Measurements from ENCODE around the gene POU2F1.

DNA sequence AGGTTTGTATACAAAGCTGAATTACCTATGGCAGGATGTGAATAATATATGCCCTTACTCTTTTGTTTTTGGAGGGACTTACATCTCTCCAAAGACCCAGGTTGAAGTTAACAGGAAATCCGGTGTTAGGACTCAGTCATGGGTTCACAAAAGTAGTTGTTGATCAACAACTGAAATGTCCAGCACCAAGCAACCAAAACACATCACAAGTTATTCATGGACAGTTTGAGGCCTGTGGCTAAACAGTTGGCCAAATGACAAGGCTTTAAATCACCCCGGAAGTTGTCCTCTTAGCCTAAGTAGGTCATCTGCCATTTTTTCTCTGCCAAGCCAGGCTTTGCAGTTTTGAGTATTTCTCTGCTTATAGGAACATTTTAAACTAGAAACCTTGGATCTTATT, 207.7 kb downstream of the POU2F1 start:
- TF ChIP-seq, protein P1, sequence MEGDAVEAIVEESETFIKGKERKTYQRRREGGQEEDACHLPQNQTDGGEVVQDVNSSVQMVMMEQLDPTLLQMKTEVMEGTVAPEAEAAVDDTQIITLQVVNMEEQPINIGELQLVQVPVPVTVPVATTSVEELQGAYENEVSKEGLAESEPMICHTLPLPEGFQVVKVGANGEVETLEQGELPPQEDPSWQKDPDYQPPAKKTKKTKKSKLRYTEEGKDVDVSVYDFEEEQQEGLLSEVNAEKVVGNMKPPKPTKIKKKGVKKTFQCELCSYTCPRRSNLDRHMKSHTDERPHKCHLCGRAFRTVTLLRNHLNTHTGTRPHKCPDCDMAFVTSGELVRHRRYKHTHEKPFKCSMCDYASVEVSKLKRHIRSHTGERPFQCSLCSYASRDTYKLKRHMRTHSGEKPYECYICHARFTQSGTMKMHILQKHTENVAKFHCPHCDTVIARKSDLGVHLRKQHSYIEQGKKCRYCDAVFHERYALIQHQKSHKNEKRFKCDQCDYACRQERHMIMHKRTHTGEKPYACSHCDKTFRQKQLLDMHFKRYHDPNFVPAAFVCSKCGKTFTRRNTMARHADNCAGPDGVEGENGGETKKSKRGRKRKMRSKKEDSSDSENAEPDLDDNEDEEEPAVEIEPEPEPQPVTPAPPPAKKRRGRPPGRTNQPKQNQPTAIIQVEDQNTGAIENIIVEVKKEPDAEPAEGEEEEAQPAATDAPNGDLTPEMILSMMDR (optimal IDR thresholded peaks at IDR 0.05 in 1 of 3, IDR thresholded peaks at IDR 0.05 in 1 of 3, conservative IDR thresholded peaks at IDR 0.05 in 1 of 3; ENCODE audit: extremely low read depth in 1 of 3, insufficient read depth in 2 of 3, low read length in 3 of 3), result no peak
- no peak for TF ChIP-seq EZH2 (IDR thresholded peaks at IDR 0.05; ENCODE audit: low read length)
